OCI-LY7 (cell line): ENCODE data around the gene SPIRE2. TPM values are rescaled to one million over a fixed set of nuclear protein-coding genes. Genes with fewer than 3 reads are reported as not detected.

Experiments
- BruUV-seq: library from RNA; stranded (reverse); fragments of 400-500 nt; replicated peaks from 2 replicates; lab custom pipeline; 2021; lab: Mats Ljungman, UMichigan
- CTCF ChIA-PET: fragments of 300-600 bp; sonication (Branson Sonifier 250); formaldehyde crosslinking; loops from one replicate; lab custom pipeline; 2022; ENCODE audit warnings: antibody characterized with exemption; ENCODE audit not compliant: unreplicated experiment; lab: Charles Lee
- POLR2A ChIA-PET: fragments of 300-600 bp; sonication (Branson Sonifier 250); formaldehyde crosslinking; loops from one replicate; lab custom pipeline; 2022; ENCODE audit warnings: antibody characterized with exemption; lab: Charles Lee
- DNase-seq: peaks from one replicate; pipeline ENCODE4 v3.0.0-alpha.2; 2015; ENCODE audit warnings: low spot score
- H2AFZ ChIP-seq: fragments of 200-600 bp; sonication (generic), shearing (Covaris generic); 2 replicates; pipeline ENCODE4 v1.6.1; 2014; ENCODE audit warnings: mild to moderate bottlenecking, antibody characterized with exemption, low read length, moderate library complexity
- H3K27ac ChIP-seq: fragments of 200-600 bp; sonication (generic); 2 replicates; pipeline ENCODE4 v1.5.1; 2014; ENCODE audit warnings: mixed run types, low read depth, mild to moderate bottlenecking, moderate library complexity, low read length, inconsistent platforms; ENCODE audit not compliant: poor library complexity, severe bottlenecking
- H3K36me3 ChIP-seq: fragments of 200-600 bp; sonication (generic); 2 replicates; pipeline ENCODE4 v1.6.1; 2014; ENCODE audit warnings: mild to moderate bottlenecking, antibody characterized with exemption, low read length, moderate library complexity, mixed read lengths; ENCODE audit not compliant: insufficient read depth
- H3K4me1 ChIP-seq: fragments of 200-600 bp; sonication (generic); 2 replicates; pipeline ENCODE4 v1.5.1; 2014; ENCODE audit warnings: mild to moderate bottlenecking, low read length; ENCODE audit not compliant: insufficient read depth, poor library complexity, severe bottlenecking
- H3K4me2 ChIP-seq: fragments of 200-600 bp; sonication (generic); 2 replicates; pipeline ENCODE4 v1.6.1; 2014; ENCODE audit warnings: mild to moderate bottlenecking, low read length
- H3K4me3 ChIP-seq: fragments of 200-600 bp; sonication (generic); 2 replicates; pipeline ENCODE4 v1.5.1; 2014; ENCODE audit warnings: mild to moderate bottlenecking, low read depth, low read length; ENCODE audit not compliant: poor library complexity, severe bottlenecking
- H3K79me2 ChIP-seq: fragments of 200-600 bp; sonication (generic); 2 replicates; pipeline ENCODE4 v1.6.1; 2016; ENCODE audit warnings: low read depth, mild to moderate bottlenecking, low read length, moderate library complexity, mixed read lengths; ENCODE audit not compliant: insufficient read depth
- H3K9me2 ChIP-seq: fragments of 200-600 bp; sonication (generic); 2 replicates; pipeline ENCODE4 v1.6.1; 2016; ENCODE audit warnings: mild to moderate bottlenecking, low read length, mixed read lengths; ENCODE audit not compliant: insufficient read depth
- H3K9me3 ChIP-seq: fragments of 200-600 bp; sonication (generic); 2 replicates; pipeline ENCODE4 v1.6.1; 2014; ENCODE audit warnings: mild to moderate bottlenecking, mixed run types, low read length, mixed read lengths
- H4K20me1 ChIP-seq: fragments of 200-600 bp; sonication (generic); 2 replicates; pipeline ENCODE4 v1.6.1; 2014; ENCODE audit warnings: mild to moderate bottlenecking, antibody characterized with exemption, low read length, moderate library complexity, mixed read lengths; ENCODE audit not compliant: insufficient read depth
- EZH2phosphoT487 ChIP-seq: fragments of 200-600 bp; sonication (generic); IDR thresholded peaks from 2 replicates; pipeline ENCODE4 v1.6.1; 2018; ENCODE audit warnings: low read depth, borderline replicate concordance, mild to moderate bottlenecking, mixed run types, antibody characterized with exemption, low read length, moderate library complexity, mixed read lengths
- intact Hi-C: fragments of 100-400 bp; cut with micrococcal nuclease; formaldehyde crosslinking; loops from one replicate; pipeline ENCODE4 v1.10.0; 2022; ENCODE audit not compliant: unreplicated experiment
- total RNA-seq, 2 experiments: library from RNA; depleted of rRNA in 1 of 2; stranded (reverse); fragments of >200 nt in 1 of 2; shearing (Covaris generic) in 1 of 2; gene quantifications; 2 replicates each; pipeline ENCODE4 v1.2.3, GENCODE V29; 2014 to 2022
- TF ChIP-seq, protein P1 (sequence below): fragments of 200-600 bp; sonication (generic); conservative IDR thresholded peaks from 2 replicates; pipeline ENCODE4 v1.5.1; 2014; ENCODE audit warnings: mild to moderate bottlenecking, antibody characterized with exemption, low read length, moderate library complexity, mixed read lengths

SPIRE2 gene
- total RNA-seq, 2 experiments from 2014 or later: 7.1 to 48.5 TPM

DNA sequence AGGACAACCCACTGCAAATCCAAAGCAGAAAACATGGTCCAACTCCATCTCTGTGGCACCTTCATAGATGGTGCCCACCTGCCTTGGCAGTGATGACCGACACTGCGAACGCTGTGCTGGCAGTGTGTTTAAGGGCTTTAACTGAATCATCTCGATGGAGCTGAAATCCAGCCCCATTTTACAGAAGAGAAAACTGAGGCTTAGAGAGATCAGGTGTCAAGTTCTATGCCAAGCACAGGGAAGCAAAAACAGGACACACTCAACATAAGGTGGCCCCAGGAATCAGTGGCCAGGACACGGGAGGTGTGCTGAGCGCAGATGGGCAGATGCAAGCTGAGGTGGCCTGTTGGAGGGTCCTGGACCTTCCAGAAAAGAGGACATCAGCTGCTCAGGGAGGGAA, 34.5 kb downstream of the SPIRE2 start:
- H3K27ac ChIP-seq: no peak overlapping the region
- BruUV-seq: no TSS peak
- CTCF ChIA-PET: no interaction called here
- no peak overlapping the region for H2AFZ ChIP-seq
- POLR2A ChIA-PET: interaction anchor here (1.0 to 2.2 kb wide), 3 partner anchors 10 to 52 kb away, joined by 3 to 6 read pairs (median 3); no protein-coding TSS in a partner anchor
- no peaks in the 10 kb centered on the region for H3K79me2 ChIP-seq
- H3K4me1 ChIP-seq: peaks cover 37% of the 10 kb centered on the region
- H3K9me2 ChIP-seq: no peaks in the 10 kb centered on the region
- H3K9me3 ChIP-seq: peaks cover 5% of the 10 kb centered on the region
- intact Hi-C loops: loop anchor here (5.0 kb wide), 2 partner anchors 95 to 110 kb away; no protein-coding TSS in a partner anchor
- H3K4me3 ChIP-seq: no peak overlapping the region
- no peaks in the 10 kb centered on the region for H4K20me1 ChIP-seq
- no peak overlapping the region for H3K4me2 ChIP-seq
- TF ChIP-seq, protein P1, sequence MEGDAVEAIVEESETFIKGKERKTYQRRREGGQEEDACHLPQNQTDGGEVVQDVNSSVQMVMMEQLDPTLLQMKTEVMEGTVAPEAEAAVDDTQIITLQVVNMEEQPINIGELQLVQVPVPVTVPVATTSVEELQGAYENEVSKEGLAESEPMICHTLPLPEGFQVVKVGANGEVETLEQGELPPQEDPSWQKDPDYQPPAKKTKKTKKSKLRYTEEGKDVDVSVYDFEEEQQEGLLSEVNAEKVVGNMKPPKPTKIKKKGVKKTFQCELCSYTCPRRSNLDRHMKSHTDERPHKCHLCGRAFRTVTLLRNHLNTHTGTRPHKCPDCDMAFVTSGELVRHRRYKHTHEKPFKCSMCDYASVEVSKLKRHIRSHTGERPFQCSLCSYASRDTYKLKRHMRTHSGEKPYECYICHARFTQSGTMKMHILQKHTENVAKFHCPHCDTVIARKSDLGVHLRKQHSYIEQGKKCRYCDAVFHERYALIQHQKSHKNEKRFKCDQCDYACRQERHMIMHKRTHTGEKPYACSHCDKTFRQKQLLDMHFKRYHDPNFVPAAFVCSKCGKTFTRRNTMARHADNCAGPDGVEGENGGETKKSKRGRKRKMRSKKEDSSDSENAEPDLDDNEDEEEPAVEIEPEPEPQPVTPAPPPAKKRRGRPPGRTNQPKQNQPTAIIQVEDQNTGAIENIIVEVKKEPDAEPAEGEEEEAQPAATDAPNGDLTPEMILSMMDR: no peak
- no peak for TF ChIP-seq EZH2phosphoT487
- H3K36me3 ChIP-seq: peaks cover 2% of the 10 kb centered on the region
- DNase-seq: no peak

DNA sequence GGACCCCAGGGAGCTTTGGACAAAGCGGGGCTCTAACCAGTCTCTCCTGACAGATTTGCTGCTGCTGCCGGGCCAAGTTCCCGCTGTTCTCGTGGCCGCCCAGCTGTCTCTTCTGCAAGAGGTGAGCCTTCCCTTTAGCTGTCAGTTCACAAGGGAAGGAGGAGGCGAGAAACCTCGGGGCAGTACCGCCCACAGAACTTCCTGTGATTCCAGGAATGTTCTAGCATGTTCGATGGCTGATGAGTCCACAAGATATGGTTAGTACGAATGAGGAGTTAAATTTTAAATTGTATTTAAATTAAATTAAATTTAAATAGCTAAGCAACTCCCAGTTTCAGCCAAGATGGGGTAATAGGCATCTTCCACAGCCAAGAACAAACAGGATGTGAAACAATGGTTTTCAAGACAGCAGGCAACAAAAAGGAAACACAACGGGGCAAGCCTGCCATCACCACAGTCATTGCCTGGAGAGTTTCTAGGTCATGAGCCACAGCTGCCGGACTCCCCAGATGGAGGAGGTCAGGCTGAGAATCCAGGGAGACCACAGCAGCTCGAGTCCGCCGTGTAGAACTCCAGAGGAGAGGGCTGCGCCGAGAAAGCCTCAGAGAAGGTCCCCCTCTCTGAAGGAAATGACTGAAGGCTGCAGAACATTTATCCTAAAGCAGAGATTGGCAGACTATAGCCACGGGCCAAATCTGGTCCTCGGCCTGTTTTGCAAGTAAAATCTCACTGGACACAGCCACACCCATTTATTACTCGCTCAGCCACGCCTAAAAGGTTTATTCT, 35.7 kb downstream of the SPIRE2 start:
- Histone ChIP-seq H3K4me2 (peak overlapping the region; percentile 66), H3K4me3 (peak overlapping the region; percentile 50), H4K20me1 (no peaks in the 10 kb centered on the region), H3K36me3 (peaks cover 11% of the 10 kb centered on the region), H3K27ac (peak overlapping the region; percentile 74), H3K9me2 (no peaks in the 10 kb centered on the region), H3K4me1 (peaks cover 37% of the 10 kb centered on the region), H3K9me3 (peaks cover 12% of the 10 kb centered on the region), H2AFZ (peak overlapping the region; percentile 38; the same call in 1 of the 2 replicates), H3K79me2 (no peaks in the 10 kb centered on the region)
- no TSS peak for BruUV-seq
- POLR2A ChIA-PET: interaction anchor here (0.5 to 2.2 kb wide), 11 partner anchors 9 to 215 kb away, joined by 3 to 11 read pairs (median 4); partner anchors contain the start of gene TCF25
- peak; percentile 71 for DNase-seq
- CTCF ChIA-PET: interaction anchor here (1.1 kb wide), 1 partner anchor 164 kb away, joined by 3 read pairs; no protein-coding TSS in a partner anchor
- intact Hi-C loops: loop anchor here (2.0 to 5.0 kb wide), 3 partner anchors 97 to 163 kb away; partner anchors contain the start of gene SPATA2L
- TF ChIP-seq EZH2phosphoT487: no peak
- TF ChIP-seq, protein P1: no peak

DNA sequence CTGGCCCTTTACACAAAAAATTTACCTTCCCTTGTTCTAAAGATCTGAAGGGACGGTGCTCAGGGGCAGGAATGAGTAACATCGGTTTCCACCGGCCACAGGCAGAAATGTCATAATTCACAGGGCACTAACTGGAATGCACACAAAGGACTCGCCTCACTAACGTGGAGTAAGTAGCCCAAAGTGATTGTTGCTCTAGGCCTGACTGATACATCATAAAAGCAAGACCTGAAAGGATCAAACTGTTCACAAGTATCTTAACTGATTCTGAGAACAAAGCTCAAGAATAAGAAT, 36.2 kb downstream of the SPIRE2 start:
- peaks cover 37% of the 10 kb centered on the region for H3K4me1 ChIP-seq
- no peaks in the 10 kb centered on the region for H3K9me2 ChIP-seq
- POLR2A ChIA-PET: interaction anchor here (0.6 to 2.2 kb wide), 9 partner anchors 9 to 292 kb away, joined by 3 to 11 read pairs (median 4); partner anchors contain the start of gene TCF25
- CTCF ChIA-PET: no interaction called here
- TF ChIP-seq EZH2phosphoT487: no peak
- TF ChIP-seq, protein P1: no peak
- H2AFZ ChIP-seq: peak overlapping the region; percentile 38; the same call in 1 of the 2 replicates
- no peaks in the 10 kb centered on the region for H4K20me1 ChIP-seq
- peak overlapping the region; percentile 50 for H3K4me3 ChIP-seq
- intact Hi-C loops: loop anchor here (2.0 to 5.0 kb wide), 3 partner anchors 97 to 164 kb away; partner anchors contain the start of gene SPATA2L
- peaks cover 12% of the 10 kb centered on the region for H3K9me3 ChIP-seq
- H3K36me3 ChIP-seq: peaks cover 11% of the 10 kb centered on the region
- H3K4me2 ChIP-seq: peak overlapping the region; percentile 66
- peak overlapping the region; percentile 74 for H3K27ac ChIP-seq
- no peak for DNase-seq
- no peaks in the 10 kb centered on the region for H3K79me2 ChIP-seq
- BruUV-seq: no TSS peak
